Effector CD8-positive, alpha-beta T cell (primary cell): ENCODE data around the gene GALM.

ENCODE experiments used
- DNase-seq: peaks from one replicate; lab custom pipeline; 2025; lab: John Stamatoyannopoulos, UW

Gene GALM

DNA sequence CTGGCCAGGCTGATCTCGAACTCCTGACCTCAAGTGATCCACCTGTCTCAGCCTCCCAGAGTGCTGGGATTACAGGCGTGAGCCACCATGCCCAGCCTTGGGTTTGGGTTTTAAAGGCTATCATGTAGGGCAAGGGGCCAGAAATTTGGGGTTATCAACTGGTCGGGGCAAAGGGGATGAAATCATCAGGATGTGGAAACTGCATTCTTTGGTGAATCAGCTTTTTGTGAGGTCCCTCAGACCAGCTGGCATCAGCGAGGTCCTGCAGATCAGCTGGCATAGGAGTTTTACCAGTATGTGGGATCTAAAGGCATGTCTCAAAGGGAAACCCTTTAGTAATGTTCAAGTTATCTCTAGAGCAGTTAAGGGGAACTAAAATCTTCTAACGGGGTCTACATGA, 105.7 kb downstream of the GALM start:
- no peak for DNase-seq

DNA sequence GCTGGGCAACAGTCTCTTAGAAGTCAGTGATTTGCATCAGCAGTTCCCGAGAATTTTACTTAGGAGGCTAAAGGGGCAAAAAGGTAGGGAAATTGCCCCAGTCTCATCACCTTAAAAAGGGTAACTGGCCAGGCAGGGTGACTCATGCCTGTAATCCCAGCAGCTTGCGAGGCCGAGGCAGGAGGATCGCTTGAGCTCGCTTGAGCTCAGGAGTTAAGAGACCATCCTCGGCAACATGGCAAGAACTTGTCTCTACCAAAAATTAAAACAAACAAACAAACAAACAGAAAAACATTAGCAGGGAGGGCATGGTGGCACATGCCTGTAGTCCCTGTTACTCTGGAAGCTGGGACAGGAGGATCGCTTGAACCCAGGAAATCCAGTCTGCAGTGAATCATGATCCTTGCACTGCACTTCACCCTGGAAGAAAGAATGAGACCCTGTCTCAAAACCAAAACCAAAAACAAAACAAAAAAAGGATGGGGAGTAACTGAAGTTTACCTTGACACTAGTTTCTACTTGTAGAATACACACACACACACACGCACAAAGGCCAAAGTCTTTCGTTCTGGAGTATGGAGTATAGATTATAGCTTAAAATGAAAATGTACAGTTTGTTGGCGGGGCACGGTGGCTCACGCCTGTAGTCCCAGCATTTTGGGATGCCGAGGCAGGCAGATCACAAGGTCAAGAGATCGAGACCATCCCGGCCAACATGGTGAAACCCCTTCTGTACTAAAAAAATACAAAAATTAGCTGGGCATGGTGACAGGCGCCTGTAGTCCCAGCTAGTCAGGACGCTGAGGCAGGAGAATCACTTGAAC, 109.4 kb downstream of the GALM start:
- no peak for DNase-seq

DNA sequence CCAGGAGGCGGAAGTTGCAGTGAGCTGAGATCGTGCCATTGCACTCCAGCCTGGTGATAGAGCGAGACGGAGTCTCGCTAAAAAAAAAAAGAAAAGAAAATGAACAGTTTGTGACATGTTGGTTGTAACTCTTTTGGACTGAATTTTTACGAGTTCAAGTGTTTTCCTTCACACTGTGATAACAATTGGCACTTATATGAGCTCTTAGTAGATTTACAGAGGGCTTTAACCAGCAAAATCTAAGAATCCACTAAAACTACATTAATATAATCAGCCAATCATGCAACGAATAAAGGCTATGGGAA, 110.0 kb downstream of the GALM start:
- no peak for DNase-seq

DNA sequence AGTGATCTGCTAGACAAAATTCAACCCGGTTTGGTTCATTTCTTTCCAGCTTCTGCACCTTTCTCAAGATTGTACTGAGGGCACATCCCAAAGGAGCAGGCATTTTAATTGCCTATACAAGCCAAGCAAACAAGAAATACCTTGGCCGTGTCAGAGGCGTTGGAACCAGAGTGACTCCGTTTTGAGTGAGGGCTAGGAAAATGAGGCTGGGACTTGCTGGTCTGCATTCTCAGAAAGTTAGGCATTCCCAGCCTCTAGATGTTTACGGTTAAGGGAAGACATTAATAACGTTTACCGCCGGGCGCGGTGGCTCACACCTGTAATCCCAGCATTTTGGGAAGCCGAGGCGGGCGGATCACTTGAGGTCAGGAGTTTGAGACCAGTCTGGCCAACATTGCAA, 110.6 kb downstream of the GALM start:
- no peak for DNase-seq

DNA sequence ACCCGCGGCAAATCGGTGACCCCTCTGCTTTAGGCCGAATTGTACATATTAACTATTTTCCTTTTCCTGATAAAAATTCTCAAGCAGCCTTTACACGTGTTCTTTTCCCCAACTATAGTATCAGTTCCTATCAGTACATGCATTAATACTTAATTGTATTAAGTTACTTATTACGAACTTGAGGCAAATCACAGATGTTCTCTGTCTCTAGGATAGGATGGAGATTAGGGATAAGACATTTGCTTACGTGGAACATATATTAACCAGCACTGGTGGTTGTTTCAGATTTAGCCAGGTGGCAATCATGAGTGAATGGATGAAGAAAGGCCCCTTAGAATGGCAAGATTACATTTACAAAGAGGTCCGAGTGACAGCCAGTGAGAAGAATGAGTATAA, 112.8 kb downstream of the GALM start:
- no peak for DNase-seq

DNA sequence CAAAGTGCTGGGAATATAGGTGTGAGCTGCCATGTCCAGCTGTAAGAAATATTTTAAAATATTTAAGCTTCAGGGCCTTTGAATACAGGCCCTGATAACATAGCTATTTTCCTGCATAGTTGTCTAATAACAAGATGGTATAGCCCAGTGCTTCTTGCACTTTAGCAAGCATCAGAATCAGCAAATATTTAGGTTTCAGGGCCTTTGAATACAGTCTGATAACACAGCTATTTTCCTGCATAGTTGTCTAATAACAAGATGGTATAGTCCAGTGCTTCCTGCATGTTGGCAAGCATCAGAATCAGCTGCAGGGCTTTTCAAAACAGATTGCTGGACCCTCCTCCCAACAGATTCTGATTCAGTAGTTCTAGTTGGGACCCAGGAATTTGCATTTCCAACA, 117.7 kb downstream of the GALM start:
- DNase-seq: no peak
